MM.1S (cell line): Measurements from ENCODE around the gene FCGR3A.
"Not testable (repeated sequence)": the region's sequence is repeated elsewhere in the genome, so short reads cannot be mapped to it uniquely, and the experiment has no call there.

Experiments
- CTCF ChIP-seq: fragments of 300-600 bp; sonication (generic); IDR thresholded peaks from 2 replicates; pipeline ENCODE4 v1.5.1; 2016; ENCODE audit warnings: antibody characterized with exemption, low read length, mixed read lengths
- EZH2 ChIP-seq: fragments of 300-600 bp; sonication (generic); optimal IDR thresholded peaks from 2 replicates; pipeline ENCODE3; 2017; ENCODE audit warnings: low read depth, mild to moderate bottlenecking, antibody characterized with exemption, low read length, mixed read lengths

DNA sequence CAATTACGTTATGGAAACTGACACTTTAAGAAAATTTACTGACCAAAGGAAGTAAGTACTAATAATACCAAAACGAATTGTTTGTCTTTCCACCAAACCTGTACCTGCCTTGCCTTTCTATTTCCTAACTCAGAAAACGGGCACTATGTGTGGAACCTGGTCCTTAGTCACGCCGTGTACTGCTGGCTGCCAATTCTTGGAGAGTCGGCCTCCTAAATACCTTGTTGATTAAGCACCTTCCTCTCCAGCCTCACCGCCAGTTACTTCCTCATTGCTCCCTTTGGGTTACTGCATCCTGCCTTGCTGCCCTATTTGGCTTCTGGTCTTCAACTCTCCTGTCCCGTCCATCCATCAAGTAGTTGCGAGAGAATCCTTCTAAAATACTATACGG, 9.1 kb downstream of the FCGR3A start:
- TF ChIP-seq CTCF, EZH2: not testable (repeated sequence)
